Left renal cortex interstitium (tissue), 4 donors: Measurements from ENCODE around the gene OR10H5. TPM values are rescaled to one million over a fixed set of nuclear protein-coding genes. Genes with fewer than 3 reads are reported as not detected.
"Not testable (repeated sequence)": the region's sequence is repeated elsewhere in the genome, so short reads cannot be mapped to it uniquely, and the experiment has no call there.

ENCODE experiments used
- DNase-seq, 4 donors: peaks; one replicate each; pipeline ENCODE4 v3.0.0-alpha.2; 2013; ENCODE audit warnings: low read depth in 4 of 4, low spot score in 2 of 4, missing footprints in 1 of 4
- polyA plus RNA-seq, 4 donors: library from polyadenylated mRNA; unstranded; fragments of 120-200 nt; gene quantifications; one replicate each; pipeline ENCODE4 v1.2.1, GENCODE V29; 2013; ENCODE audit not compliant: insufficient read length in 4 of 4

The OR10H5 gene
- polyA plus RNA-seq, 4 donors = 0.03 to 0.13 (median 0.08) TPM

DNA sequence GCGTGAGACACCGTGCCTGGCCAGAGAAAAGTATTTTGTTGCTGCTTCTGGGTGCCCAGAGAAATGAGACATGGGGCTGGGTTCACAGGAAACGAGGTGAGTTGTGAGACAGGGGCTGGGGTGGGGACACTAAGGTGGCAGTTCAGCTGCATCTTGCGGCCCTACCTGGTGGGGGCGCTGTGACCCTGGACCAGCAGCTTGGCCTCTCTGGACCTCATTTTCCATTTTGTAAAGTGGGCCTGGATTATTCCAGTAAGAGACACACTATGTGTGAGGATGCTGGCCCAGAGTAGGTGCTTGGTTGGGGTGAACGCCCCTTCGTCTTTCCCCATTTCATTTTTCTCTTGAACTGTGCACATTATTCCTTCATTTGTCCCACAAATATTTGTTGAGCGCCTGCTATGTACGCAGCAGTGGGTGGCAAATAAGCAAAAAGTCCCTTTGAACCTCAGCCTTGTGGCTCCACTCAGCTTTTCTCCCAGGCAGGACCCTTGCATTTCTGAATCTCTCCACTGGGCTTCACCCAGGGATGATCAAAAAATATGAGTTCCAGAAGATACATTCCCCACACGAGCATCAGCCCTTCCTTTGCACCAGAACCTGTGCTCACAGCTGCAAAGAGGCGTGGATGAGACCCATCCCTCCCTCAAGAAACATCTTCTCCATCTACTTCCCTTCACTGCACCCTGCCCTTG, 54.6 kb downstream of the OR10H5 start:
- DNase-seq = no peak

DNA sequence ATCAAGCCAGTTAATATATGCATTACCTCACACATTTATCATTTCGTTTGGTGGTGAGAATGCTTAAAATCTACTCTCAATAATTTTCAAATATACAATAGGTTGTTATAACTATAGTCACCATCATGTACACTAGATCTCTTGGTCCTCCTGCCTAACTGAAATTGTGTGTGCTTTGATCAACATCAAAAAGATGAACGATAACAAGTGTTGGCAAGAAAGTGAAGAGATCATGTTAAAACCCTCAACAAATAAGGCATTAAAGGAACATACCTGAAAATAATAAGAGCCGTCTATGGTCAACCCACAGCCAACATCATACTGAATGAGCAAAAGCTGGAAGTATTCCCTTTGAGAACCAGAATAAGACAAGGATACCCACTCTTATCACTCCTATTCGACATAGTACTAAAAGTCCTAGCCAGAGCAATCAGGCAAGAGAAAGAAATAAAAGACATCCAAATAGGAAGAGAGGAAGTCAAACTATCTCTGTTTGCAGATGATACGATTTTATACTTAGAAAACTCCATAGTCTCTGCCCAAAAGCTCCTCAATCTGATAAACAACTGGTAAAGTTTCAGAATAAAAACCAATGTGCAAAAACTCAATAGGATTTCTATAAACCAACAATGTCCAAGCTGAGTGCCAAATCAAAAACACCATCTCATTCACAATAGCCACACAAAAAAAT, 55.9 kb downstream of the OR10H5 start:
- DNase-seq = no peak

DNA sequence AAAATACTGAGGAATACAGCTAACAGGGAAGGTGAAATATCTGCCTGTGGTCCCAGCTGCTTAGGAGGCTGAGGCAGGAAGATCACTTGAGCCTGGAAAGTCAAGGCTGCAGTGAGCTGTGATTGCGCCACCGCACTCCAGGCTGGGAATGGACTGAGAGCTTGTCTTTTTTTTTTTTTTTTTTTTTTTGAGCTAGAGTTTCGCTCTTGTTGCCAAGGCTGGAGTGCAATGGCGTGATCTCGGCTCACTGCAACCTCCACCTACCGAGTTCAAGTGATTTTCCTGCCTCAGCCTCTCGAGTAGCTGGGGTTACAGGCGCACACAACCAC, 56.4 kb downstream of the OR10H5 start:
- not testable (repeated sequence) for DNase-seq

GRCh38 chr19:15846923-15847322, 59.5 kb downstream of the OR10H5 start:
- DNase-seq = no peak

DNA sequence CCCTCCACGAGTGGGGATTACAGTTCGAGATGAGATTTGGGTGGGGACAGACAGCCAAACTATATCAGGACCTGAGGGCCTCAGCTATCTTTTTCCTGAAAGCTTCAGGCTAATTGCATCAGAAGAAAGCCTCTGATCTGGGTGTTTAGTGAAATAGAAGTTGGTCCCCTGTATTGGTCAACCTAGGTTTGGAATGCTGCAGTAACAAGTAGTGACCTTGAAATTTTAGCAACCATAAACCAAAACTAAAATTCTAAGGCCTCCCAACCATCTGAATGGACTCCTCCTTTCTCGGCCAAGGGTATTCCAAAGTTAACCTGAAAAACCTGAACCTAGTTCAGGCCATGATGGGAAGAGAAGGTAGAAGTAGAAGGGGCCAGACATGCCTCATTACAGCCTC, 62.9 kb downstream of the OR10H5 start:
- no peak for DNase-seq

Other genes with a start within 250 kb of the OR10H5 start
- under 1 TPM in 1 of 4 donors, not detected in 3; 0.08 TPM for gene CYP4F8, start 172.4 kb upstream of the OR10H5 start, polyA plus RNA-seq
- gene CYP4F3, start 146.8 kb upstream of the OR10H5 start, polyA plus RNA-seq = 1 to 10 TPM in 1 of 4 donors, under 1 TPM in 3; 0.16 to 1.3 (median 0.54) TPM
- gene CYP4F12, start 114.6 kb upstream of the OR10H5 start, polyA plus RNA-seq = 1 to 10 TPM in 1 of 4 donors, under 1 TPM in 3; 0.41 to 2.0 (median 0.67) TPM
- not detected for gene OR10H2, start 59.6 kb upstream of the OR10H5 start, polyA plus RNA-seq
- not detected for gene OR10H3, start 49.7 kb upstream of the OR10H5 start, polyA plus RNA-seq
- under 1 TPM in 3 of 4 donors, not detected in 1; 0.04 to 0.11 (median 0.05) TPM for gene OR10H1, start 28.0 kb downstream of the OR10H5 start, polyA plus RNA-seq
- gene CYP4F2, start 110.4 kb downstream of the OR10H5 start, polyA plus RNA-seq = under 1 TPM; 0.13 to 0.42 (median 0.30) TPM
- 1 to 10 TPM in 1 of 4 donors, under 1 TPM in 2, not detected in 1; 0.05 to 1.3 (median 0.64) TPM for gene CYP4F11, start 146.9 kb downstream of the OR10H5 start, polyA plus RNA-seq
- not detected for gene OR10H4, start 161.3 kb downstream of the OR10H5 start, polyA plus RNA-seq